SJSA1 (cell line): Measurements from ENCODE around the gene NRF1. TPM values are rescaled to one million over a fixed set of nuclear protein-coding genes. Genes with fewer than 3 reads are reported as not detected.
"Not testable (repeated sequence)": the region's sequence is repeated elsewhere in the genome, so short reads cannot be mapped to it uniquely, and the experiment has no call there.

Experiments used
- DNase-seq, 2 experiments: peaks; one replicate each; pipeline ENCODE4 v3.0.0-alpha.2; 2015 to 2020; ENCODE audit warnings: low spot score in 2 of 2, low read depth in 1 of 2
- H3K27ac ChIP-seq: fragments of 250-450 bp; sonication (Bioruptor Pico); 2 replicates; pipeline ENCODE4 v1.5.1; 2020; ENCODE audit warnings: mild to moderate bottlenecking, moderate library complexity
- H3K27me3 ChIP-seq: fragments of 250-450 bp; sonication (Bioruptor Pico); replicated peaks from 2 replicates; pipeline ENCODE4 v1.5.1; 2020; ENCODE audit warnings: mild to moderate bottlenecking, moderate library complexity
- H3K36me3 ChIP-seq: fragments of 250-450 bp; sonication (Bioruptor Pico); 2 replicates; pipeline ENCODE4 v1.5.1; 2020; ENCODE audit warnings: mild to moderate bottlenecking
- H3K4me1 ChIP-seq: fragments of 250-450 bp; sonication (Bioruptor Pico); replicated peaks from 2 replicates; pipeline ENCODE4 v1.6.1; 2021; ENCODE audit warnings: mild to moderate bottlenecking
- H3K4me3 ChIP-seq: fragments of 250-450 bp; sonication (Bioruptor Pico); 2 replicates; pipeline ENCODE4 v1.5.1; 2020; ENCODE audit warnings: mild to moderate bottlenecking
- H3K9me3 ChIP-seq: fragments of 250-450 bp; sonication (Bioruptor Pico); replicated peaks from 2 replicates; pipeline ENCODE4 v1.5.1; 2020; ENCODE audit warnings: mild to moderate bottlenecking
- total RNA-seq: library from RNA; depleted of rRNA; stranded (reverse); fragments of >200 nt; shearing (Covaris generic); gene quantifications from 2 replicates; pipeline ENCODE4 v1.2.3, GENCODE V29; 2014

Gene NRF1
- total RNA-seq, 1 experiment from 2014 or later, result 20.9 TPM

DNA sequence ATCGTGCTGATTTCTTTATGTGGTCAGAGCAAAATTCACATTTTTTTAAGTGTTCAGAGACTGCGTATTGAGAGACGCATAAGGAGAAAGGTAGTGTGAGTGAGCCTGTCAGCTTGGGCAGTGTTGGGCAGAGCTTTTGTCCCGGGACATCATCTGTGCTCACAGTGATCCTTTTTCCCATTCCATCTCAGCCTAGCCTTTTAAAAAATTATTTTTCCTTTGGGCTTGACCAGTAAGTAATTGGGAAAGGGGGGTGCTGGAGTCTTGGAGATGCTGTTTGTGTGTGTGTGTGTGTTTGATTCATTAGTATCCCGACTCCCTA, 1.5 kb downstream of the NRF1 start:
- Histone ChIP-seq H3K4me1 (peaks cover 8% of the 10 kb centered on the region; the same call in 1 of the 2 replicates), H3K27ac (no peak overlapping the region), H3K4me3 (peak overlapping the region; percentile 82), H3K36me3 (peaks cover 27% of the 10 kb centered on the region), H3K9me3 (no peaks in the 10 kb centered on the region), H3K27me3 (no peaks in the 10 kb centered on the region)
- DNase-seq, result peak in 1 of 2 experiments; percentile 23

DNA sequence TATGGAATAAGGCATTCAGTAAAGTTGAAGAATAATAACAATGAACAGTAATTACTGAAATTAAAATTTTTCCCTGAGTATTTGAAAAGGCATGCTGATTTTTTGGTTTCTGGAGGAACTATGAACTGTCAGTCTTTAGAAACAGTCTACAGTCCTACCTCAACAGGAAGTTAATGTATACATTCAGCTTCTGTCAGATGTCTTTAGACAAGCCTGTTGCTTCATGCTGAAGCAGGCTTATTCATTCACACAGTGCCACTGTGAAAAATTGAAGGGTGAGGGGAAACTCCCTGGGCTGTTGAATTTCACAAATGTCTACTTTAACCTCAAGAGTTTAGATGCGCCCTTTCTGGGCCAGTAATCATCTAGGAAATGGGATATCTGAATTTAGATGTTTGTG, 3.5 kb downstream of the NRF1 start:
- Histone ChIP-seq H3K4me1 (peaks cover 8% of the 10 kb centered on the region; the same call in 1 of the 2 replicates), H3K27me3 (no peaks in the 10 kb centered on the region), H3K27ac (no peak overlapping the region), H3K36me3 (peaks cover 15% of the 10 kb centered on the region), H3K9me3 (no peaks in the 10 kb centered on the region), H3K4me3 (no peak overlapping the region)
- no peak for DNase-seq

DNA sequence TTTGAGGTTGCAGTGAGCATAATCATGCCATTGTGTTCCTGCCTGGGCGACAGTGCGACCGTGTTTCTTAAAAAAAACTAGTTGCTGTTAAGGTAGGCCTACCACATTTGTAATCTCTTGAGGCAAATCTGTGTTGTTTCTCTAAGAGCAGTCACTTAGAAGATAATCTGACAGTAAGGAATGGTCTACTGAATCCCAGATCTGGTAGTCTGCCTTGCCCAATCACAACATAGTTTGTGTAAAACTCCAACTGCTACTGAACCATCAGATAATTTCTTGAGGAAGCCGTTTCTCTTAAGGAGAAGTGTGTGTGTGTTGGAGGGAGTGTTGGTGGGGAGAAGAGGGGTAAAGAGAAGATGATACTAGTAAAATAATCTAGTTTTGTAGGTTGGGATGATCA, 5.0 kb downstream of the NRF1 start:
- no peaks in the 10 kb centered on the region for H3K27me3 ChIP-seq
- no peaks in the 10 kb centered on the region for H3K9me3 ChIP-seq

DNA sequence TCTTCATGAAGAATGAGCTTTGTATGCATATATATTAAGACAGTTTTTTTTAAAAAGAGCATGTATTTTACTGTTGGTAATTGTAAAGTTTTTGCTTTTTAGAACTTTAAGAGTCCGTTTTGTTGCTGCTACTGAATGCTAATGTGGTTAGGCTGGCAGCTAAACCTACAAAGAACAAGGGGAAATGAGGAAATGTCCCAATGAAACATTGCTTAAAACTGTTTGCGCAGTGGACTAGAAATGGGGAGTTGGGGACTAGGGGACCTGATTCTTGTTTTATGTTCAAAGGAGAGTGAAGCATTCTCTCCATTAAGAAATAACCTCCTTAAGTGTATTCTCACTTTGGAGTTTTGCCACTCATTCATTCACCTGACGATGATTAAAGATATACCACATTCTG, 5.7 kb downstream of the NRF1 start:
- H3K4me1 ChIP-seq, result peaks cover 4% of the 10 kb centered on the region; the same call in 1 of the 2 replicates
- H3K27ac ChIP-seq, result no peak overlapping the region
- no peaks in the 10 kb centered on the region for H3K9me3 ChIP-seq
- peaks cover 2% of the 10 kb centered on the region; the same call in 1 of the 2 replicates for H3K36me3 ChIP-seq
- H3K27me3 ChIP-seq, result no peaks in the 10 kb centered on the region
- no peak for DNase-seq
- no peak overlapping the region for H3K4me3 ChIP-seq

More for the DNA sequence above, 5.0 kb downstream of the NRF1 start:
- no peak for DNase-seq
- H3K4me1 ChIP-seq, result peaks cover 4% of the 10 kb centered on the region; the same call in 1 of the 2 replicates
- no peak overlapping the region for H3K4me3 ChIP-seq
- H3K27ac ChIP-seq, result no peak overlapping the region
- peaks cover 7% of the 10 kb centered on the region for H3K36me3 ChIP-seq

DNA sequence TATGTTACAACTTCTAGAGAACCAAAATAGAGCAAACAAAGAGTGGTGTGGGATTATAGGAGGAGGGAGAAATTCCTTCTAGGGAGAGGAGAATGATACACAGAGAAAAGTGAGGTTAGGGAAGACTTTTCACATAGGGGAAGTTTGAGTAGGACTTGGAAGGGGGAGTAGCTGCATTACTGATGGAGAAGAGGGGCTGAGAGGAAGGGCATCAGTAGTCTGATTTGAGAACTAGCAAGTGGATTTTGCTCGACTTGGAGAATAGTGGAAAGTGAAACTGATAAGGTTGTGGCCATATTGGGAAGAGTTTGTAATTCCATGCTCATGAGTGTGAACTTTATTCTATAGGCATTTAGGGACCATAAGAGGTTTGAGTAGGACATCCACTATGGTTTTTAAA, 6.1 kb downstream of the NRF1 start:
- H3K4me3 ChIP-seq, result no peak overlapping the region
- no peak overlapping the region for H3K27ac ChIP-seq
- DNase-seq, result no peak
- H3K4me1 ChIP-seq, result peaks cover 4% of the 10 kb centered on the region; the same call in 1 of the 2 replicates
- H3K27me3 ChIP-seq, result no peaks in the 10 kb centered on the region
- no peaks in the 10 kb centered on the region for H3K9me3 ChIP-seq
- no peaks in the 10 kb centered on the region for H3K36me3 ChIP-seq

DNA sequence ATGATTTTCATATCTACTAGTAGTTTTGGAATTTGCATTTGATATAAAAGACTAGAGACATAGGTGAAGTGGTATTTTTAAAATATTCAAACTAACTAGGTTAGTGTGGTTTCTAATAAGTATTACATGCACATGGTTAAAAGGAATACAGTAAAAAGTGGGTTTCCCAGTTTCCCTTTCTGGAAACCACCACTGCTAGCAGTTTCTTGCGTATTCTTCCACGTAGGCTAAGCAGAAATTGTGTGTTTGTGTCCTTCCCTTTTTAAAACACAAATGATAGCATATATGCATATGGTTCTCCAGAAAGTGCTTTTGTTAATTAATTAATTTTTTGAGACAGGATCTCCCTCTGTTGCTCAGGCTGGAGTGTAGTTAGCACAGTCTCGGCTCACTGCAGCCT, 15.4 kb downstream of the NRF1 start:
- H3K27ac ChIP-seq, result no peak overlapping the region
- H3K4me3 ChIP-seq, result no peak overlapping the region
- H3K36me3 ChIP-seq, result no peaks in the 10 kb centered on the region
- no peak for DNase-seq
- no peaks in the 10 kb centered on the region for H3K4me1 ChIP-seq
- H3K9me3 ChIP-seq, result no peaks in the 10 kb centered on the region
- H3K27me3 ChIP-seq, result no peaks in the 10 kb centered on the region

DNA sequence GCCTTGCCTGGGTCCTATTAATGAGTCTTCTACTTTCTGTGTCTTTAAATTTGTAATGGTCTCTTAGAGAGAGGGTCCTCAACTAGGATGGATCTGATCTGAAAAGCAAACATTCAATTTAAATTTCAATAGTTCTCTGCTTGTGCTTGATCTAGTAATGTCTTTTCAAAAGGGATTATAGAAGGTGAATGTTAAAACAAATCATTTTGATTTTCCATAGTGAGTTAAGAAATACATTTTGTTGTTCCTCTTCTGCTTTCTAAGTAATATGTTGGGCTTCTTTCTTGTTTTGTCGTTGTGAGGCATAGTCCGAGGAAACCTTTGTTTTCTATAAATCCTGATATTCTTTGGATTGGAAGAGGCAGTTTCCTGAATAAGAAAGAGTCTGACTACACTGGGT, 18.8 kb downstream of the NRF1 start:
- Histone ChIP-seq H3K36me3 (peaks cover 6% of the 10 kb centered on the region; the same call in 1 of the 2 replicates), H3K4me1 (no peaks in the 10 kb centered on the region; the same call in 1 of the 2 replicates), H3K27ac (no peak overlapping the region), H3K9me3 (no peaks in the 10 kb centered on the region), H3K27me3 (no peaks in the 10 kb centered on the region), H3K4me3 (no peak overlapping the region)
- DNase-seq, result no peak

DNA sequence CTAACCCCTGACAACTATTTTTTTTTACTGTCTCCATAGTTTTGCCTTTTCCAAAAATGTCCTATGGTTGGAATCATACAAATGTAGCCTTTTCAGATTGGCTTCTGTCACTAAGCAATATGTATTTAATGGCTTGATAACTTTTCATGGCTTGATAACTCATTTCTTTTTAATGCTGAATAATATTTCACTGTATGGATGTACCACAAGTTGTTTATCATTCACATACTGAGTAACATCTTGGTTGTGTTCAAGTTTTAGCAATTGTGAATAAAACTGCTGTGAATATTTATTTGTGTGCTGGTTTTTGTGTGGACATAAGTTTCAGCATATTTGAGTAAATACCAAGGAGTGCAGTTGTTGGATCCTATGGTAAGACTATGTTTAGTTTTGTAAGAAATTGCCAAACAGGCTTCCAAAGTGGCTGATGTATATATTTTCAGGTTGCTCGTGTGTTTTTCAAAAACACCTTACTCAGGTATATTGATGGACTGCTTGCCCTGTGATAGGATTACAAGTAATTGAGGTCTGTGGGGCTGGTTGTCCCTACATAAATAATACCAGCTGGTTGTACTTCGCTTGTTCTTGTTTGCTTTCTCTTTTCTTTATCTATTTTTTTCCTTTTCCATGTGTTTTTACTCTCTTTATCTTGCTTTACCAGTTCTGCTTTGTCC, 23.0 kb downstream of the NRF1 start:
- H3K9me3 ChIP-seq, result no peaks in the 10 kb centered on the region
- DNase-seq, result no peak
- no peaks in the 10 kb centered on the region for H3K27me3 ChIP-seq
- H3K36me3 ChIP-seq, result peaks cover 6% of the 10 kb centered on the region; the same call in 1 of the 2 replicates
- no peaks in the 10 kb centered on the region; the same call in 1 of the 2 replicates for H3K4me1 ChIP-seq
- H3K27ac ChIP-seq, result no peak overlapping the region
- H3K4me3 ChIP-seq, result no peak overlapping the region

DNA sequence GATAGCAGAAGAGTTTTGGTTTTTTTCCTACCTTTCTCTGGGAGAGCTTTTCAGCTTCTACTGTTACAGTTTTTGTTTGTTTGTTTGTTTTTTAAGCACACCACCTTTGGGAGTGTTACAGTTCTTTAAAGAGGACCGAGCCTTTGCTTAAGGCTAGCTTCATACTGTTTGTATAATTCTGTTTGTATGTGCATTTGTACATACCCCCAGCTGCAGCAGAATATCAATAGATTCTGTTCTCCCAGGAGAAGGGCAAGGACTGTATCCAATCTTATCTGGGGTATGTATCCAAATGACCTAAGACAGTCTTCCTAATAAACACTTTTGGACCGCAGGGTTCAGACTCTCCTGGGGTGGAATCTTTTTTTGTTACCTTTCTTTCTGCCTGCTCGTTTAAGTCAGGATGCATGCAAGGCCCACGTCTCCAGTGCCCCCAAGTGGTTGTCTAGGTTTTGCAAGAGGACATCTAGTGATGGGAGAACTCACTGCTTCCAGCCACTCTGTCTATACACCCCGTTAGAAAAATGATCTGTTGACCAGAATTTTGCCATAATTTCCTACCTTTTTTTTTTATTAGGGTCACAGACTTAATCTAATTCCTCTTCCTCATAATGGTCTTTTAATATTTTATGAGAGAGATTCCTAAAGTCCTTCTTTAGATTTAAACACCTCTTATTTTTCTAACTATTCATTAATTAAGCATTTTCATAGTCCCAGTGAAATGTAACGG, 23.9 kb downstream of the NRF1 start:
- peak; percentile 57 to 71 for DNase-seq
- no peaks in the 10 kb centered on the region for H3K9me3 ChIP-seq
- no peaks in the 10 kb centered on the region; the same call in 1 of the 2 replicates for H3K4me1 ChIP-seq
- H3K27ac ChIP-seq, result no peak overlapping the region
- no peak overlapping the region for H3K4me3 ChIP-seq
- no peaks in the 10 kb centered on the region for H3K27me3 ChIP-seq
- H3K36me3 ChIP-seq, result peaks cover 6% of the 10 kb centered on the region; the same call in 1 of the 2 replicates

DNA sequence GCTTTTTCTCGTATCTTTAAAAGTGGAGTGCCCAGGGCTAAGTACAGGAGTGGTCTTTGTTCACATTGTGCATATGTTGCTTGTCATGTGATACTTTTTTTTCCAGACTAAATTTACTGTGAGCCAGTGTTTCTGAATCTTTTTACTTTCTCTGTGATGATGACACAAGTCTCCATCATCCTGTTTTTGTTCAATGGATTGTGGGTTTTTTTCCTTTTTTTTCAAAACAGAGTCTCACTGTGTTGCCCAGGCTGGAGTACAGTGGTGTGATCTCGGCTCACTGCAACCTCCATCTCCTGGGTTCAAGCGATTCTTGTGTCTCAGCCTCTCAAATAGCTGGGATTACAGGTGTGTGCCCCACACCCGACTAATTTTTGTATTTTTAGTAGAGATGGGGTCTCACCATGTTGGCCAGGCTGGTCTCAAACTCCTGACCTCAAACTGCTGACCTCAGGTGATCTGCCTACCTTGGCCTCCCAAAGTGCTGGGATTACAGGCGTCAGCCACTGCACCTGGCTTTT, 24.6 kb downstream of the NRF1 start:
- not testable (repeated sequence) for H3K27ac ChIP-seq, H3K4me1 ChIP-seq, H3K4me3 ChIP-seq, H3K36me3 ChIP-seq, DNase-seq, H3K27me3 ChIP-seq, H3K9me3 ChIP-seq

DNA sequence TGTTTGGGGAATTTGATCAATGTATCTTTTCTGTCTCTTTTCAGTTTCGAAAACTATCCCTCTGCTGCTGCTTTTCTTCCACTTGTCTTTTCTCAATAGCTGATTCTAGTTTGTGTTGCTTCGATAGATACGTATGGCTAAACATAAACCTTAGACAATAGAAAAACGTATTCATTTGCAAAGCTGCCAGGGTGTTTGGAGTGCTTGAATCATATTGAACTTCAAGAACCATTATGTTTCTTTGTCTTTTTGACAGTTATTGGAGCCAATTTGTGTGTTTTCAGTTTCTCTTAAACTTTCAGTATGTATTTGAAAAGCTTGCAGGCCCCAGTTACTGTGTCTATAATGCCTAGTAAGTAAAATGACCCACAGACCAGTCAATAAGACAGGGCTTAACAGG, 25.1 kb downstream of the NRF1 start:
- peaks cover 6% of the 10 kb centered on the region; the same call in 1 of the 2 replicates for H3K36me3 ChIP-seq
- DNase-seq, result no peak
- H3K4me1 ChIP-seq, result no peaks in the 10 kb centered on the region; the same call in 1 of the 2 replicates
- H3K4me3 ChIP-seq, result no peak overlapping the region
- no peak overlapping the region for H3K27ac ChIP-seq
- H3K9me3 ChIP-seq, result no peaks in the 10 kb centered on the region
- H3K27me3 ChIP-seq, result no peaks in the 10 kb centered on the region

DNA sequence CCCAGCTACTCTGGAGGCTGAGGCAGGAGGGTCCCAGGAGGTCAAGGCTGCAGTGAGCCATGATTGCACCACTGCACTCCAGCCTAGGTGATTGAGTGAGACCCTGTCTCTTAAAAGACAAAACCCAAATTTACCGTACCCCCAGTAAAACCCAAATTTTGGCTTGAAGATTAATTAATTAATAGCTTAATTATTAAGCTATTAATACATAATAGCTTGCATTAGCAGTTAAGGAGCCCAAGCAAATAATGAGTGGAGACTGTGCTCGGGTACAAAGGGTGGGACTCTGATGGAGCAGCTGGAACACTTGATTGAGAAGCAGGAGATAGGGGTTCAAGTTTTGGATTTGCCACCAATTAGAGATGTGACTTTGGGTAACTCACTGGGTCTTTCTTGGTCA, 28.9 kb downstream of the NRF1 start:
- peaks cover 15% of the 10 kb centered on the region for H3K4me1 ChIP-seq
- H3K9me3 ChIP-seq, result no peaks in the 10 kb centered on the region
- DNase-seq, result no peak
- H3K4me3 ChIP-seq, result no peak overlapping the region
- no peaks in the 10 kb centered on the region for H3K36me3 ChIP-seq
- no peaks in the 10 kb centered on the region for H3K27me3 ChIP-seq
- H3K27ac ChIP-seq, result no peak overlapping the region

DNA sequence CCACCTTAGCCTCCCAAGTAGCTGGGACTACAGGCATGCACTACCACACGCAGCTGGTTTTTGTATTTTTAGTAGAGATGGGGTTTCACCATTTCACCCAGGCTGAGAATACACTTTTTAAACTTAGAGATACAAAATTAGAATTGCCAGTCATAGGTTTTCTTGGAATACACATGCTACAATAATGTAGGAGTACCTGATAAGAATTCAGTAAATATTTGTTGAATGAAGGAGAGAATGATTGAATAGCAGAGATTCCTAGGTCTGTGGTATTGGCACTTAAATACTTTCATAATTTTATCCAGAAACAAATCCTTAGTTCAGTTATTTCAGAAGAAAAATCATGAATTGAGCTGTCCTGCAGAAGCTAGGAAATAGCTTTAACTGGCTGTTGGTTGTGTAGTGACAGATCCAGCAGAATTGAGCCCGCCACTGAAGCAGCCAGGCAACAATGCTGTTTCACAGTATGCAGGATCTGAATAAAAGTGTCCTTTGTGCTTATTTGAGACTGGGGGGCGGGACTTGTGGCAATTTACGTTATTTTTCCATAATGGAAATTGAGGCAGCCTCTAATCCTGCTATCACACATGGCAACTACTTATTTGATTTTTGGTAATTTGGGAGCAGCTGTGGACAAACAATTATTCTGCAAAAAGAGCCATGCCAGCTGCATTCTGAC, 31.5 kb downstream of the NRF1 start:
- DNase-seq, result no peak

More for the DNA sequence above, 31.5 kb downstream of the NRF1 start:
- H3K36me3 ChIP-seq, result 0 out of 2 replicates have a peak, but pooled peaks cover 7% of the 10 kb centered on the region
- H3K4me1 ChIP-seq, result peaks cover 30% of the 10 kb centered on the region
- H3K27ac ChIP-seq, result no peak overlapping the region
- H3K27me3 ChIP-seq, result no peaks in the 10 kb centered on the region
- H3K4me3 ChIP-seq, result no peak overlapping the region
- no peaks in the 10 kb centered on the region for H3K9me3 ChIP-seq
